Jurkat, Clone E6-1 (cell line): Measurements from ENCODE around the gene RABL3. TPM values are rescaled to one million over a fixed set of nuclear protein-coding genes. Genes with fewer than 3 reads are reported as not detected.
"Not testable (repeated sequence)": the region's sequence is repeated elsewhere in the genome, so short reads cannot be mapped to it uniquely, and the experiment has no call there.

Experiments
- DNase-seq: peaks from one replicate; pipeline ENCODE4 v3.0.0-alpha.2; 2011; ENCODE audit warnings: low read depth, low spot score
- H3K4me3 ChIP-seq: 2 replicates; pipeline ENCODE4 v1.5.1; 2011; ENCODE audit warnings: mild to moderate bottlenecking, low read length, control low read depth, moderate library complexity
- polyA plus RNA-seq: library from polyadenylated mRNA; unstranded; fragments of >200 nt; gene quantifications from one replicate; pipeline ENCODE4 v1.2.1, GENCODE V29; 2012; ENCODE audit warnings: missing spikeins; ENCODE audit not compliant: insufficient read length, insufficient read depth

The RABL3 gene
- polyA plus RNA-seq = 19.1 TPM

- H3K4me3 ChIP-seq = peak within 1 kb of the TSS; percentile 96
- DNase-seq = peak; percentile 100
Measured at GRCh38 chr3:120742198-120742848, at the start of gene RABL3, which contains the start of gene GTF2E1. Gene RABL3, minus strand, starts transcription at chr3:120742516. Its CDS starts 9 bp downstream, at chr3:120742507. Gene GTF2E1, plus strand, starts transcription at chr3:120742744. Its CDS starts 7,809 bp downstream, at chr3:120750553.

- DNase-seq = no peak
- no peak overlapping the region for H3K4me3 ChIP-seq
Measured at GRCh38 chr3:120791913-120792312, 49.6 kb upstream of the RABL3 start.

- no peak overlapping the region for H3K4me3 ChIP-seq
- DNase-seq = peak; percentile 9
Measured at GRCh38 chr3:120791010-120791409, 48.7 kb upstream of the RABL3 start.

- not testable (repeated sequence) for DNase-seq, H3K4me3 ChIP-seq
Measured at GRCh38 chr3:120785832-120786231, 43.5 kb upstream of the RABL3 start.

GRCh38 chr3:120780977-120781376 lies 38.7 kb upstream of the RABL3 start:
- DNase-seq = no peak
- no peak overlapping the region for H3K4me3 ChIP-seq

GRCh38 chr3:120778776-120779175 lies 36.5 kb upstream of the RABL3 start:
- DNase-seq = no peak
- H3K4me3 ChIP-seq = no peak overlapping the region

- no peak for DNase-seq
Measured at GRCh38 chr3:120775411-120775810, 33.1 kb upstream of the RABL3 start.

GRCh38 chr3:120773932-120774331 lies 31.6 kb upstream of the RABL3 start:
- H3K4me3 ChIP-seq = no peak overlapping the region
- DNase-seq = peak; percentile 63

More at GRCh38 chr3:120775411-120775810, 33.1 kb upstream of the RABL3 start:
- no peak overlapping the region for H3K4me3 ChIP-seq

GRCh38 chr3:120772081-120772480 lies 29.8 kb upstream of the RABL3 start:
- H3K4me3 ChIP-seq = no peak overlapping the region
- no peak for DNase-seq

- DNase-seq = no peak
- H3K4me3 ChIP-seq = no peak overlapping the region
Measured at GRCh38 chr3:120770891-120771290, 28.6 kb upstream of the RABL3 start.

GRCh38 chr3:120769436-120769835 lies 27.1 kb upstream of the RABL3 start:
- no peak for DNase-seq
- no peak overlapping the region for H3K4me3 ChIP-seq

GRCh38 chr3:120767106-120767505 lies 24.8 kb upstream of the RABL3 start:
- no peak for DNase-seq

GRCh38 chr3:120766576-120766975 lies 24.3 kb upstream of the RABL3 start:
- H3K4me3 ChIP-seq = no peak overlapping the region
- no peak for DNase-seq

More at GRCh38 chr3:120767106-120767505, 24.8 kb upstream of the RABL3 start:
- H3K4me3 ChIP-seq = no peak overlapping the region

GRCh38 chr3:120765830-120766493 lies 23.6 kb upstream of the RABL3 start:
- DNase-seq = no peak
- H3K4me3 ChIP-seq = no peak overlapping the region

- no peak overlapping the region for H3K4me3 ChIP-seq
- no peak for DNase-seq
Measured at GRCh38 chr3:120764206-120764605, 21.9 kb upstream of the RABL3 start.

- H3K4me3 ChIP-seq = no peak overlapping the region
- no peak for DNase-seq
Measured at GRCh38 chr3:120763601-120764000, 21.3 kb upstream of the RABL3 start.

- H3K4me3 ChIP-seq = no peak overlapping the region
- no peak for DNase-seq
Measured at GRCh38 chr3:120762615-120763014, 20.3 kb upstream of the RABL3 start.

- H3K4me3 ChIP-seq, DNase-seq: not testable (repeated sequence)
Measured at GRCh38 chr3:120758551-120758950, 16.2 kb upstream of the RABL3 start.

GRCh38 chr3:120756061-120756460 lies 13.7 kb upstream of the RABL3 start:
- H3K4me3 ChIP-seq = no peak overlapping the region
- no peak for DNase-seq

GRCh38 chr3:120753810-120754209 lies 11.5 kb upstream of the RABL3 start:
- no peak overlapping the region for H3K4me3 ChIP-seq
- DNase-seq = no peak

GRCh38 chr3:120752865-120753264 lies 10.5 kb upstream of the RABL3 start:
- no peak for DNase-seq
- H3K4me3 ChIP-seq = no peak overlapping the region
